H9 (cell line): ENCODE measurements around the gene PTTG1. TPM values are rescaled to one million over a fixed set of nuclear protein-coding genes. Genes with fewer than 3 reads are reported as not detected.

Experiments used
- DNase-seq: peaks from one replicate; pipeline ENCODE4 v3.0.0-alpha.2; 2017
- H2AFZ ChIP-seq: one replicate; pipeline ENCODE4 v1.6.1; 2013; ENCODE audit warnings: mild to moderate bottlenecking, low read length, control low read depth, moderate library complexity
- H2AK5ac ChIP-seq: 2 replicates; pipeline ENCODE4 v1.6.1; 2013; ENCODE audit warnings: low read length, control low read depth, mixed read lengths; ENCODE audit not compliant: insufficient read length
- H2BK120ac ChIP-seq: one replicate; pipeline ENCODE4 v1.6.1; 2013; ENCODE audit warnings: low read depth, mild to moderate bottlenecking, low read length, control low read depth, inconsistent platforms; ENCODE audit not compliant: poor library complexity, severe bottlenecking
- H2BK12ac ChIP-seq: 2 replicates; pipeline ENCODE4 v1.6.1; 2013; ENCODE audit warnings: low read length, control low read depth, mixed read lengths, low read depth; ENCODE audit not compliant: insufficient read length
- H2BK15ac ChIP-seq: 2 replicates; pipeline ENCODE4 v1.6.1; 2013; ENCODE audit warnings: low read depth, low read length, control low read depth
- H2BK20ac ChIP-seq: one replicate; pipeline ENCODE4 v1.6.1; 2013; ENCODE audit warnings: low read depth, mild to moderate bottlenecking, low read length, control low read depth, inconsistent platforms; ENCODE audit not compliant: poor library complexity, severe bottlenecking
- H2BK5ac ChIP-seq: 2 replicates; pipeline ENCODE4 v1.6.1; 2013; ENCODE audit warnings: low read length, control low read depth, mixed read lengths; ENCODE audit not compliant: insufficient read length
- H3K14ac ChIP-seq: 2 replicates; pipeline ENCODE4 v1.6.1; 2013; ENCODE audit warnings: low read length, control low read depth; ENCODE audit not compliant: insufficient read depth
- H3K18ac ChIP-seq: 2 replicates; pipeline ENCODE4 v1.6.1; 2013; ENCODE audit warnings: low read depth, mild to moderate bottlenecking, mixed read lengths, low read length, control low read depth; ENCODE audit not compliant: insufficient read length
- H3K23ac ChIP-seq: 2 replicates; pipeline ENCODE4 v1.6.1; 2013; ENCODE audit warnings: low read length, control low read depth, mixed read lengths, low read depth; ENCODE audit not compliant: insufficient read length
- H3K23me2 ChIP-seq: 2 replicates; pipeline ENCODE4 v1.6.1; 2013; ENCODE audit warnings: low read depth, mild to moderate bottlenecking, mixed read lengths, low read length, control low read depth; ENCODE audit not compliant: insufficient read length, poor library complexity, severe bottlenecking
- H3K27ac ChIP-seq: 2 replicates; pipeline ENCODE4 v1.5.1; 2013; ENCODE audit warnings: low read length, control low read depth, mixed read lengths, low read depth; ENCODE audit not compliant: insufficient read length
- H3K27me3 ChIP-seq: 2 replicates; pipeline ENCODE4 v1.6.1; 2013; ENCODE audit warnings: low read length, control low read depth, inconsistent platforms; ENCODE audit not compliant: insufficient read depth
- H3K4ac ChIP-seq: 2 replicates; pipeline ENCODE4 v1.6.1; 2013; ENCODE audit warnings: low read depth, mild to moderate bottlenecking, control low read depth, inconsistent platforms, low read length, moderate library complexity
- H3K4me1 ChIP-seq: 2 replicates; pipeline ENCODE4 v1.6.1; 2013; ENCODE audit warnings: low read length, control low read depth, inconsistent platforms; ENCODE audit not compliant: insufficient read depth
- H3K4me2 ChIP-seq: 2 replicates; pipeline ENCODE4 v1.6.1; 2013; ENCODE audit warnings: low read length, control low read depth, mixed read lengths; ENCODE audit not compliant: insufficient read length, insufficient read depth
- H3K56ac ChIP-seq: 2 replicates; pipeline ENCODE4 v1.6.1; 2013; ENCODE audit warnings: low read depth, mild to moderate bottlenecking, mixed read lengths, low read length, control low read depth; ENCODE audit not compliant: insufficient read length
- H3K79me1 ChIP-seq: 2 replicates; pipeline ENCODE4 v1.6.1; 2013; ENCODE audit warnings: low read depth, mild to moderate bottlenecking, moderate library complexity, low read length, control low read depth, inconsistent platforms; ENCODE audit not compliant: insufficient read depth, poor library complexity, severe bottlenecking
- H3K79me2 ChIP-seq: 2 replicates; pipeline ENCODE4 v1.6.1; 2013; ENCODE audit warnings: low read length, control low read depth, inconsistent platforms; ENCODE audit not compliant: insufficient read depth
- H3K9ac ChIP-seq: 2 replicates; pipeline ENCODE4 v1.6.1; 2013; ENCODE audit warnings: low read length, control low read depth, mixed read lengths; ENCODE audit not compliant: insufficient read length; ENCODE audit errors: extremely low read depth
- H3K9me3 ChIP-seq: one replicate; pipeline ENCODE4 v1.6.1; 2013; ENCODE audit warnings: low read depth, low read length, inconsistent platforms; ENCODE audit not compliant: control insufficient read depth
- H3T11ph ChIP-seq: one replicate; pipeline ENCODE4 v1.6.1; 2013; ENCODE audit warnings: mild to moderate bottlenecking, low read length, control low read depth, inconsistent platforms
- H4K20me1 ChIP-seq: one replicate; pipeline ENCODE4 v1.6.1; 2013; ENCODE audit not compliant: control insufficient read depth, insufficient read length, insufficient read depth
- H4K5ac ChIP-seq: 2 replicates; pipeline ENCODE4 v1.6.1; 2013; ENCODE audit warnings: low read depth, mild to moderate bottlenecking, mixed read lengths, low read length, control low read depth; ENCODE audit not compliant: insufficient read length
- H4K8ac ChIP-seq: replicated peaks from 2 replicates; pipeline ENCODE4 v1.6.1; 2013; ENCODE audit warnings: low read length, control low read depth, mixed read lengths, low read depth; ENCODE audit not compliant: insufficient read length
- H4K91ac ChIP-seq: 2 replicates; pipeline ENCODE4 v1.6.1; 2013; ENCODE audit warnings: low read depth, mild to moderate bottlenecking, moderate library complexity, mixed read lengths, low read length, control low read depth; ENCODE audit not compliant: insufficient read length
- H3K27ac Mint-ChIP-seq, 3 experiments: 2 replicates in 2 of 3; 3 replicates in 1 of 3; pipeline ENCODE4 v1.8.0; 2020 to 2021; ENCODE audit warnings: mixed read lengths in 3 of 3, mild to moderate bottlenecking in 1 of 3, moderate library complexity in 1 of 3
- H3K27me3 Mint-ChIP-seq: 2 replicates; pipeline ENCODE4 v1.8.0; 2021; ENCODE audit warnings: low read depth, mild to moderate bottlenecking, moderate library complexity, mixed read lengths
- H3K36me3 Mint-ChIP-seq, 3 experiments: 2 replicates in 2 of 3; 3 replicates in 1 of 3; pipeline ENCODE4 v1.8.0; 2020 to 2021; ENCODE audit warnings: low read depth in 3 of 3, mixed read lengths in 3 of 3; ENCODE audit not compliant: insufficient read depth in 1 of 3
- H3K4me1 Mint-ChIP-seq, 2 experiments: 2 replicates each; pipeline ENCODE4 v1.8.0; 2020; ENCODE audit warnings: mixed read lengths in 2 of 2
- H3K4me3 Mint-ChIP-seq, 2 experiments: 2 replicates in 1 of 2; 3 replicates in 1 of 2; pipeline ENCODE4 v1.8.0; 2020 to 2021; ENCODE audit warnings: mild to moderate bottlenecking in 2 of 2, mixed read lengths in 2 of 2, moderate library complexity in 1 of 2
- H3K9me3 Mint-ChIP-seq, 2 experiments: 2 replicates in 1 of 2; 3 replicates in 1 of 2; pipeline ENCODE4 v1.8.0; 2020; ENCODE audit warnings: mild to moderate bottlenecking in 2 of 2, mixed read lengths in 2 of 2, moderate library complexity in 1 of 2
- WGBS: extraction: QIAGEN DNeasy Blood & Tissue Kit; methylation state at CpG from one replicate; pipeline ENCODE4 v1.1.7; 2013; ENCODE audit warnings: missing lambda C conversion rate, low lambda C conversion rate, mixed read lengths; ENCODE audit not compliant: insufficient read length; ENCODE audit errors: extremely low coverage; 5-methylcytosine and 5-hydroxymethylcytosine counted together
- total RNA-seq: library from RNA; stranded (reverse); gene quantifications from 2 replicates; pipeline ENCODE4 v1.2.1, GENCODE V29; 2021
- TF ChIP-seq, protein P1 (sequence below): fragments of 200-600 bp; sonication (generic); conservative IDR thresholded peaks from 3 replicates; pipeline ENCODE4 v1.8.0; 2021; ENCODE audit warnings: antibody characterized with exemption, mild to moderate bottlenecking

The PTTG1 gene
- total RNA-seq, 1 experiment from 2014 or later, result 279 TPM

DNA sequence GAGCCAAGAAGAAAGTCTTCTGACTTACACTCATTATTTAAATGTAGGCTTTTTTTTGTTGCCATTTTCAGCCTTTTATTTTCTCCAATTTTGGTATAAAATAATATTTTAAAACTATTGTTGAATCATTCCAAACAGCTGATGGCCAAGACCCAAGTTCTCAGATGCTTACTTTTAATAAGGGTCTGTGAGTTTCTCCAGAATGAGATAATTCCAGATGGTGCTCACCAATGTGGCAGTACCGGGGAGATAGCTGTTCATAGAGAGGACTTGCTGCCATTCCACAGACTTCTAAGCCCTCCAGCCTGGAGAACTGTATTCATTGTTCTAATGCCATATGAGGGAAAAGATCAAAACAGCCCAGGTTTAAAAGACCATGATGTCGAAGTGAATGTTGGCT is 46.0 kb upstream of the PTTG1 start:
- no peak for DNase-seq
- Histone ChIP-seq H3K9ac (no peak overlapping the region), H3K4me1 (no peaks in the 10 kb centered on the region; the same call in 1 of the 2 replicates), H3K27me3 (peaks cover 4% of the 10 kb centered on the region; the same call in 1 of the 2 replicates), H2BK5ac (no peak overlapping the region), H2AK5ac (no peak overlapping the region), H3K23ac (no peak overlapping the region), H4K8ac (no peak overlapping the region), H3K56ac (no peak overlapping the region), H3K9me3 (no peaks in the 10 kb centered on the region), H3K79me1 (no peaks in the 10 kb centered on the region), H3K27ac (no peak overlapping the region), H2BK20ac (no peak overlapping the region), H3K23me2 (peaks cover under 1% of the 10 kb centered on the region), H3K4me2 (no peak overlapping the region), H3K79me2 (no peaks in the 10 kb centered on the region), H3K4ac (no peak overlapping the region), H4K20me1 (no peaks in the 10 kb centered on the region), H4K91ac (no peak overlapping the region), H2AFZ (no peak overlapping the region), H2BK120ac (no peak overlapping the region), H3T11ph (no peak overlapping the region), H3K14ac (no peak overlapping the region), H4K5ac (no peak overlapping the region), H2BK15ac (no peak overlapping the region), H3K18ac (no peak overlapping the region), H2BK12ac (no peak overlapping the region)
- Mint-ChIP-seq H3K9me3 (no peaks in the 10 kb centered on the region), H3K27me3 (peaks cover 37% of the 10 kb centered on the region), H3K36me3 (no peaks in the 10 kb centered on the region), H3K4me3 (no peak overlapping the region), H3K27ac (no peak overlapping the region), H3K4me1 (peaks cover 14 to 15% of the 10 kb centered on the region in 2 experiments)
- no CpG with 5 or more reads among the region's 2 CpGs for WGBS
- TF ChIP-seq, protein P1, sequence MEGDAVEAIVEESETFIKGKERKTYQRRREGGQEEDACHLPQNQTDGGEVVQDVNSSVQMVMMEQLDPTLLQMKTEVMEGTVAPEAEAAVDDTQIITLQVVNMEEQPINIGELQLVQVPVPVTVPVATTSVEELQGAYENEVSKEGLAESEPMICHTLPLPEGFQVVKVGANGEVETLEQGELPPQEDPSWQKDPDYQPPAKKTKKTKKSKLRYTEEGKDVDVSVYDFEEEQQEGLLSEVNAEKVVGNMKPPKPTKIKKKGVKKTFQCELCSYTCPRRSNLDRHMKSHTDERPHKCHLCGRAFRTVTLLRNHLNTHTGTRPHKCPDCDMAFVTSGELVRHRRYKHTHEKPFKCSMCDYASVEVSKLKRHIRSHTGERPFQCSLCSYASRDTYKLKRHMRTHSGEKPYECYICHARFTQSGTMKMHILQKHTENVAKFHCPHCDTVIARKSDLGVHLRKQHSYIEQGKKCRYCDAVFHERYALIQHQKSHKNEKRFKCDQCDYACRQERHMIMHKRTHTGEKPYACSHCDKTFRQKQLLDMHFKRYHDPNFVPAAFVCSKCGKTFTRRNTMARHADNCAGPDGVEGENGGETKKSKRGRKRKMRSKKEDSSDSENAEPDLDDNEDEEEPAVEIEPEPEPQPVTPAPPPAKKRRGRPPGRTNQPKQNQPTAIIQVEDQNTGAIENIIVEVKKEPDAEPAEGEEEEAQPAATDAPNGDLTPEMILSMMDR, result no peak
